CD4-positive, alpha-beta T cell treated with Interleukin-4 for 4 hours (primary cell): ENCODE measurements around the gene MAGI1.
"Not testable (repeated sequence)": the region's sequence is repeated elsewhere in the genome, so short reads cannot be mapped to it uniquely, and the experiment has no call there.

Source experiments
- DNase-seq: peaks from one replicate; pipeline ENCODE4 v3.0.0-alpha.2; 2020

Gene MAGI1

GRCh38 chr3:65548848-65549625, 489.7 kb downstream of the MAGI1 start:
- DNase-seq: no peak

- DNase-seq: no peak
These were observed 493.3 kb downstream of the MAGI1 start for GRCh38 chr3:65545429-65545828.

- DNase-seq: not testable (repeated sequence)
These were observed 495.3 kb downstream of the MAGI1 start for GRCh38 chr3:65543391-65543790.

GRCh38 chr3:65540666-65541065, 498.1 kb downstream of the MAGI1 start:
- DNase-seq: no peak

GRCh38 chr3:65539616-65540015, 499.1 kb downstream of the MAGI1 start:
- DNase-seq: no peak

GRCh38 chr3:65538101-65538500, 500.6 kb downstream of the MAGI1 start:
- DNase-seq: no peak

- no peak for DNase-seq
These were observed 501.6 kb downstream of the MAGI1 start for GRCh38 chr3:65537109-65537508.

GRCh38 chr3:65535260-65535659, 503.5 kb downstream of the MAGI1 start:
- no peak for DNase-seq

- DNase-seq: no peak
These were observed 503.9 kb downstream of the MAGI1 start for GRCh38 chr3:65534805-65535204.

- DNase-seq: no peak
These were observed 506.0 kb downstream of the MAGI1 start for GRCh38 chr3:65532749-65533148.

- no peak for DNase-seq
These were observed 506.5 kb downstream of the MAGI1 start for GRCh38 chr3:65532215-65532614.

- no peak for DNase-seq
These were observed 507.2 kb downstream of the MAGI1 start for GRCh38 chr3:65531499-65531898.

- DNase-seq: no peak
These were observed 512.1 kb downstream of the MAGI1 start for GRCh38 chr3:65526656-65527055.

GRCh38 chr3:65524584-65524983, 514.1 kb downstream of the MAGI1 start:
- DNase-seq: no peak

- DNase-seq: no peak
These were observed 514.8 kb downstream of the MAGI1 start for GRCh38 chr3:65523878-65524277.

- DNase-seq: no peak
These were observed 517.7 kb downstream of the MAGI1 start for GRCh38 chr3:65521032-65521431.

- DNase-seq: no peak
These were observed 521.7 kb downstream of the MAGI1 start for GRCh38 chr3:65516998-65517397.

- not testable (repeated sequence) for DNase-seq
These were observed 524.4 kb downstream of the MAGI1 start for GRCh38 chr3:65514317-65514716.

- DNase-seq: not testable (repeated sequence)
These were observed 529.3 kb downstream of the MAGI1 start for GRCh38 chr3:65509423-65509794.

- no peak for DNase-seq
These were observed 529.8 kb downstream of the MAGI1 start for GRCh38 chr3:65508750-65509422.

- DNase-seq: no peak
These were observed 531.3 kb downstream of the MAGI1 start for GRCh38 chr3:65507437-65507836.

GRCh38 chr3:65503776-65504175, 534.9 kb downstream of the MAGI1 start:
- DNase-seq: no peak

- no peak for DNase-seq
These were observed 536.2 kb downstream of the MAGI1 start for GRCh38 chr3:65502526-65502925.
